ENCODE data around the gene JMJD1C.

DNA sequence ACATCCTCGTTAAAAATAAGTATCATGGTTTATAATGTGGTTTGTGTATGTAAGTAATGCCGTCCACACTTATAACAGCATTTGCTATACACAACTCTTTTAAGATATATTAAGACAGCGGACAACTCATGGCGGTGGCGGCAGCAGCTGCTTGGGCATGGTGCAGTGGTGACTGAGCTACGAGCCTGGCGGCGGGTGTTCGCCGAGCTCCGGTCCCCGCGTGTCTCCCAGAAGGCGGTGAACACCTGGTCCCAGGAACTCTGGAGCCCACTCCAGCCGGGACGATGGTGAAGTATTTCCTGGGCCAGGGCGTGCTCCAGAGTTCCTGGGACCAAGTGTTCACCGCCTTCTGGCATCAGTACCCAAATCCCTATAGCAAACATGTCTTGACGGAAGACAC lies 38.8 kb downstream of the JMJD1C start:
- TF ChIP-seq, protein P1, sequence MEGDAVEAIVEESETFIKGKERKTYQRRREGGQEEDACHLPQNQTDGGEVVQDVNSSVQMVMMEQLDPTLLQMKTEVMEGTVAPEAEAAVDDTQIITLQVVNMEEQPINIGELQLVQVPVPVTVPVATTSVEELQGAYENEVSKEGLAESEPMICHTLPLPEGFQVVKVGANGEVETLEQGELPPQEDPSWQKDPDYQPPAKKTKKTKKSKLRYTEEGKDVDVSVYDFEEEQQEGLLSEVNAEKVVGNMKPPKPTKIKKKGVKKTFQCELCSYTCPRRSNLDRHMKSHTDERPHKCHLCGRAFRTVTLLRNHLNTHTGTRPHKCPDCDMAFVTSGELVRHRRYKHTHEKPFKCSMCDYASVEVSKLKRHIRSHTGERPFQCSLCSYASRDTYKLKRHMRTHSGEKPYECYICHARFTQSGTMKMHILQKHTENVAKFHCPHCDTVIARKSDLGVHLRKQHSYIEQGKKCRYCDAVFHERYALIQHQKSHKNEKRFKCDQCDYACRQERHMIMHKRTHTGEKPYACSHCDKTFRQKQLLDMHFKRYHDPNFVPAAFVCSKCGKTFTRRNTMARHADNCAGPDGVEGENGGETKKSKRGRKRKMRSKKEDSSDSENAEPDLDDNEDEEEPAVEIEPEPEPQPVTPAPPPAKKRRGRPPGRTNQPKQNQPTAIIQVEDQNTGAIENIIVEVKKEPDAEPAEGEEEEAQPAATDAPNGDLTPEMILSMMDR (conservative IDR thresholded peaks at IDR 0.05), result no peak
- no peak for TF ChIP-seq ZFX (IDR thresholded peaks at IDR 0.05)

Measured in C4-2B (cell line).